Measurements from ENCODE around the gene DGKK.

GRCh38 chrX:50343917-50344316, 126.7 kb downstream of the DGKK start:
- no peak for TF ChIP-seq POLR2A (IDR thresholded peaks at IDR 0.05)
- no peak for TF ChIP-seq POLR2AphosphoS5 (IDR thresholded peaks at IDR 0.05)

Measured in prostate gland (tissue), 1 donor.